NB4 (cell line): ENCODE measurements around the gene CNTN4.

Source experiments
- DNase-seq: peaks from one replicate; pipeline ENCODE4 v3.0.0; 2010; ENCODE audit warnings: low read depth
- H3K4me3 ChIP-seq: one replicate; pipeline ENCODE4 v1.5.1; 2011; ENCODE audit warnings: mild to moderate bottlenecking, low read depth, low read length, moderate library complexity
- MYC ChIP-seq: IDR thresholded peaks from 2 replicates; pipeline ENCODE4 v1.6.1; 2011; ENCODE audit warnings: low read depth, low read length
- POLR2A ChIP-seq: IDR thresholded peaks from 2 replicates; pipeline ENCODE4 v1.6.1; 2011; ENCODE audit warnings: mild to moderate bottlenecking; ENCODE audit not compliant: insufficient read length; ENCODE audit errors: extremely low read depth
- TF ChIP-seq, protein P1 (sequence below): IDR thresholded peaks from 2 replicates; pipeline ENCODE4 v1.6.1; 2011; ENCODE audit warnings: low read depth, low read length
- TF ChIP-seq, protein P2 (sequence below): IDR thresholded peaks from one replicate; pipeline ENCODE4 v1.5.1; 2012; ENCODE audit warnings: low read depth, low read length

The CNTN4 gene

DNA sequence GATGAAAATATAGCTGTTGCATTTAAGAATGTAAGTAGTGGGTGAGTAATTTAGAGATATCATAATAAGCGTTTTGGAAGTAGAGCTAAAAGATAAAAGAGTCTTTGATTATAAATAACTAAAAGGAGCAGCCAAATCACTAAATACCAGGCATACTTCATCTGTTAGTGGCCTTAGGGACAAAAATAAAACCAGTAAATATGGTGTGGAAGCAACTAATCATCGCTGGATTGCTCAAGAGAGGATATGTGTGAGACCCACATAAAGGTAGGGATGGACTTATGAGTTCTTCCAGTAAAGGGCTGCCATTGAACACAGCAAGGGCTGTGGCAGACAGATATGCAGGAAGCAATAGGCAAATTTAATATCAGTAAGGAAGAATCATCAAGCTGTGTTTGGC lies 356.2 kb downstream of the CNTN4 start:
- TF ChIP-seq, protein P1, sequence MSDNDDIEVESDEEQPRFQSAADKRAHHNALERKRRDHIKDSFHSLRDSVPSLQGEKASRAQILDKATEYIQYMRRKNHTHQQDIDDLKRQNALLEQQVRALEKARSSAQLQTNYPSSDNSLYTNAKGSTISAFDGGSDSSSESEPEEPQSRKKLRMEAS = no peak
- TF ChIP-seq POLR2A (no peak), MYC (no peak)
- TF ChIP-seq, protein P2, sequence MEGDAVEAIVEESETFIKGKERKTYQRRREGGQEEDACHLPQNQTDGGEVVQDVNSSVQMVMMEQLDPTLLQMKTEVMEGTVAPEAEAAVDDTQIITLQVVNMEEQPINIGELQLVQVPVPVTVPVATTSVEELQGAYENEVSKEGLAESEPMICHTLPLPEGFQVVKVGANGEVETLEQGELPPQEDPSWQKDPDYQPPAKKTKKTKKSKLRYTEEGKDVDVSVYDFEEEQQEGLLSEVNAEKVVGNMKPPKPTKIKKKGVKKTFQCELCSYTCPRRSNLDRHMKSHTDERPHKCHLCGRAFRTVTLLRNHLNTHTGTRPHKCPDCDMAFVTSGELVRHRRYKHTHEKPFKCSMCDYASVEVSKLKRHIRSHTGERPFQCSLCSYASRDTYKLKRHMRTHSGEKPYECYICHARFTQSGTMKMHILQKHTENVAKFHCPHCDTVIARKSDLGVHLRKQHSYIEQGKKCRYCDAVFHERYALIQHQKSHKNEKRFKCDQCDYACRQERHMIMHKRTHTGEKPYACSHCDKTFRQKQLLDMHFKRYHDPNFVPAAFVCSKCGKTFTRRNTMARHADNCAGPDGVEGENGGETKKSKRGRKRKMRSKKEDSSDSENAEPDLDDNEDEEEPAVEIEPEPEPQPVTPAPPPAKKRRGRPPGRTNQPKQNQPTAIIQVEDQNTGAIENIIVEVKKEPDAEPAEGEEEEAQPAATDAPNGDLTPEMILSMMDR = no peak
- DNase-seq = no peak
- H3K4me3 ChIP-seq = no peak overlapping the region

DNA sequence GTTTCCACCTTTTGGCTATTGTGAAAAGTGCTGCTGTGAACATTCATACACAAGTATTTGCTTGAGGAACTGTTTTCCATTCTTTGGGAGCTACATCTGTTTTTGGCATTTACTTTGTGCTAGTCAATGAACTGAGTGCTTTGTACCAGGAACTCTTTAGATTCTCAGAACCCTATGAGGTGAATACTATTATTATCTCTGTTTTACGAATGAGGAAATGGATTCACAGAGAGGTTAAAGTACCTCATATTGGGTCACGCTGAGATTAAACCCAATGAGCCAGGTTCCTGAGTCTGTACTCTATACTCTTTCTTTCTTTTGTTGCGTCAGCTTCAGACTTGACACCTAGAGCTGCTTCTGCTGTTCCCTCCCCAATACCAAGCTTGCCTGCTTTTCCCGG lies 358.1 kb downstream of the CNTN4 start:
- DNase-seq = no peak
- no peak overlapping the region for H3K4me3 ChIP-seq
- TF ChIP-seq POLR2A = no peak
- TF ChIP-seq, protein P2 = no peak
- TF ChIP-seq, protein P1 = no peak
- no peak for TF ChIP-seq MYC

DNA sequence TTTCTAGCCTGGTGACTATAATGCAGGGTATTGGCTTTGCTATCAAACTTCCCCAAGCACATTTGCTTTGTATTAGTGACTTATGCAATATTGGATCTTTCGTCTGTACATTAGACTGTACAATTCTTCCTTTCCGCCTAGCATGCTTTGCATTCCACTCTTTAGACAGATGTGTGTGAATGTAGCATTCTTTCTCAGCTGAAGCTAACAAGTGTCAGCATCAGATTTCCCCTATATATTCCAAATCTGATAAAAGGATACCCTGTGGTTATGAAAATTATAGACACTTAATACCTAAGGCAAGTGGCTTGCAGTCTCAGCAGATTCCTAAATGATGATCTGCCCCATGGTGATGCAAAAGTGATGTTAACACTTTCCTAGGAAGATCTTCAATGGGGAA lies 360.1 kb downstream of the CNTN4 start:
- no peak for TF ChIP-seq MYC
- TF ChIP-seq, protein P1 = no peak
- no peak for DNase-seq
- no peak overlapping the region for H3K4me3 ChIP-seq

DNA sequence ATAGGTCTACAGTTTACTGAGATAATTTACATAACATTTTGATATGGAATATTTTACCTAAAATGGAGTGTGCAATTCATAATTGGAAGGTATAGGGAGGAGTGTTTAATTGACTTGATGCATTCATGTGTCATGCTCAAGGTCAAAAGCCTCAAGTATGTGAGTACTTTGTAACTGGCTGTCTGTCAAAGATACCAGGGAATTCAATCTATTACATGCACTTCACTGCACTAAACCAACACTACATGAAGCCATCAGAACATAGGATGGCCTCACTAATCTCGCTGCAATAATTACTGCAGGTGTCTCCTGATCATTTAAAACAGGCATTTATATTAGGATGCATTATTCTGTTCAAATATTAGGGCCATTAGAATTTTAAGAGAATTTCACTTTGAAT lies 367.2 kb downstream of the CNTN4 start:
- TF ChIP-seq POLR2A = no peak
- no peak for DNase-seq
- no peak overlapping the region for H3K4me3 ChIP-seq

DNA sequence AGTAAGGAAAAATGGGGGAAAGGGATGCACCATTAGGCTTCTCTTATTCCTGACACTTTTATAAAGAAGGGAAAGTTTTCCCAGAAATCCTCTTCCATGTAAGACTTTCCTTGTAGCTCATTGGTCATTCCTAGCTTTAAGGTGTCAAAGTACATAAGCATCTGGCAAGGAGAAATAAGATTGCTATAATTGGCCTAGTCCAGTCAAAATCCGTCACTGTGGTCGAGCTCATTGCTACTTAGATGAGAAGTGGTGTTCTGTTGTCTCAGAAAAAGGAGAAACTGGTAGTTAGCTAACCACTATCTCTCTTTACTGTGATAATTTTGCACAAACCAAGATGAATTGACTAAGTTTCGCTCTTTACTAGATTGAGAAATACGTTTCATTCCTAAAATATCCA lies 370.1 kb downstream of the CNTN4 start:
- DNase-seq = no peak
- TF ChIP-seq, protein P2 = no peak
- TF ChIP-seq MYC (no peak), POLR2A (no peak)
- TF ChIP-seq, protein P1 = no peak
- H3K4me3 ChIP-seq = no peak overlapping the region

DNA sequence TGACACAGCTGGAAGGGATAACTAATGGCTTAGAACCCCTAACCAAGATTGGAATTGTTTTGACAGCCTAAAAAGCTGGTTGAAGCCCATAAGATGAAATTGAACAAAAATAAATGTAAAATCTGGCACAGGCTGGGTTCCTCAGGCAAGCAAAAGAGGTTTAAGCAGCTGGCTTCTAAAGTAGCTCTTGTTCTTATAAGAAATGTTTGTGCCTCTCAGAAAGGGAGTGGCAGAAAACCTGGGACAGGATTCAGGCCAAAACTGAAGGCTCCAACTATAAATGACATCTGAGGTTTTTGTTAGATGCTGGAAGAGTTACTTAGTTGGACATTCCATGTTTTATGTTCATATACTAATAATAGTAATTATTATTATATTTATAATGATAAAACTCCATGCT lies 378.3 kb downstream of the CNTN4 start:
- no peak overlapping the region for H3K4me3 ChIP-seq
- DNase-seq = no peak
- no peak for TF ChIP-seq POLR2A
- TF ChIP-seq, protein P2 = no peak
- no peak for TF ChIP-seq MYC
- TF ChIP-seq, protein P1 = no peak

DNA sequence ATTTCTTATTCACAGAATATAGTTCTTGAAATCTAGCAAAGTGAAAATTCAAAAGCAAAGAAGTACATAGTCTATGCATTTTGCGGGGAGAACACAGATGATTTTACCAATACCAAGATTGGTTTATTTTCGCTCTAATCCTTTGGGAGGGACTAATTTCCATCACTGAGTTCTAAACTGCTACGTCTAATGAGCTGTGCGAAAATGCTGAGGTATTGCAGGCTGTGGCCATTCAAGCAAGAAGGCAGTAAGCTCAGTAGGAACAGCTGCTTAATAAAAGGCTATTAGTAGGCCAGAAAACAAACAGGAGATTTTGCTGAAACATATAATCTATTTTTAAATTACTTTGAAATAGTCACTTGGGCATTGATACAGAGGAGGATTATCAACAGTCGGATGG lies 379.0 kb downstream of the CNTN4 start:
- TF ChIP-seq, protein P1 = no peak
- TF ChIP-seq, protein P2 = no peak
- no peak for TF ChIP-seq POLR2A
- DNase-seq = no peak
- no peak overlapping the region for H3K4me3 ChIP-seq
